ENCODE data around the gene TNFRSF17.

TNFRSF17 gene

GRCh38 chr16:12009462-12009861 lies 44.5 kb downstream of the TNFRSF17 start:
- no peak for DNase-seq

GRCh38 chr16:12009922-12010321 lies 44.9 kb downstream of the TNFRSF17 start:
- DNase-seq: no peak

DNA sequence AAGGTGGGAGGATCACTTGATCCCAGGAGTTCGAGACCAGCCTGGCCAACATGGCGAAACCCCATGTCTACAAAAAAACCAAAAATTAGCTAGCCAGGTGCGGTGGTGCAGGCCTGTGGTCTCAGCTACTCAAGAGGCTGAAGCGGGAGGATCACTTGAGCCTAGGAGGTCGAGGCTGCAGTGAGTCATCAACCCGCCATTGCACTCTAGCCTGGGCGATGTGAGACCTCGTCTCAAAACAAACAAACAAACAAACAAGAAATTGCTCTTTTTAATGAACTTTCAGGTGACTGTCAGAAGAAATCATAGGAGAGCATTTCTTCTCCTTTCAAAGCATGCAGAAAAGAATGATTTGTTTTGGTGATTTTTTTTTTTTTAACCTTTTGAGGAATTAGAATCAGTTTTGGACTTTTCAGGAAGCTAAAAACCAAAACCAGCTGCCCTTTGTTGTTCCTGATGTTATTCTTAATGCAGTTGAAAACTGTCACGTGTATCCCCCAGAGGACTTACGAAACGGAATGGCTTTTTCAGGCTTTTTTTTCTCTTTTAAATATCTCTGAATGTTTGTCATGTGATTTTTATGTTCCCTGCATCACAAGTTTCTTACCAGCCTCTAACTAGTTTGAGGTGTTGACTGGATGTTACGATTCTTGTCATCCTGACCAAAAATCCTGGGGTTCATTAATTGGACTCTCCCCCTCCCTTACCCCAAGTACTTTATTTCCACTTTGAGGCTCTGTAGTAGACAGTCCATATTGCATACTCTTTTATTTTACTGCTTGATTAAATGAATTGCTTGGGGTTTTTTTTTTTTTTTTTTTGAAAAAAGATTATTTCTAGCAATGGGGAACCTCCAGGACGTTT lies 45.6 kb downstream of the TNFRSF17 start:
- peak; percentile 18 for DNase-seq

DNA sequence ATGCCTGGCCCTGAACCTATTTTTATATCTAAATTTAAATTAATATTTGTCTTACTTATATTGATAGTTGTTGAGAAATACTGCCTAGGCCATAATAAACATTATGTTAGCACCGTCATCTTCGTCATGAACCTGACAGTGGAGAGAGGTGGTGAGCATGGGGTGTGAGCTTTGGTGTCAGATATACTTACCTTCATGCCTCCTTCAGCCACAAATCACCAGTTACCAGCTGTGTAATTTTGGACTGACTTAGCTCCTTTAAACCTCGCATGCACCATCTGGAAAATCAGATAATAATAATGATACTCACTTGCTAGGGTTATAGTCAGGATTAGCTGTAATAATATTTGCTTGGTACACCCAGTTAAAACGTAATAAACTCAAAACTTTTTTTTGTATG lies 46.6 kb downstream of the TNFRSF17 start:
- no peak for DNase-seq

GRCh38 chr16:12016291-12016947 lies 51.4 kb downstream of the TNFRSF17 start:
- DNase-seq: peak; percentile 8

DNA sequence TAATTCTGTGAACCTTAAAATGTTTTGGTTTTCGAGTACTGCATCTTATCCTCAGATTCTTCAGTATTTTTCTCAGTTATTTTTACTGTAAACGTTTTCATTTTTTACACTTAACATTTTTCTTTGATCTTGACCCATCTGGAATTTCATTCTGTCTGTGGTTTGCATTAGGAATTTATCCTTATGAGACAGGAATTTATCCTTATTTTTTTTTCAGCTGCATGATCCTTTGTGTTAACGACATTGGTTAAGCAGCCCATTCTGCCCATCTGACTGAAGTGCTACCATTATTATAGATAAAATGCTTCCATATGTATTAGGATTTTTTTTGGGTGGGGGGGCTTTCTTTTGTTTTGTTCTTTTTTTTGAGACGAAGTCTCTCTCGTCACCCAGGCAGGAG lies 52.5 kb downstream of the TNFRSF17 start:
- peak; percentile 88 for DNase-seq
